ENCODE data around the gene NPPB.
"Not testable (repeated sequence)": the region's sequence is repeated elsewhere in the genome, so short reads cannot be mapped to it uniquely, and the experiment has no call there.

The NPPB gene

GRCh38 chr1:11858613-11858967 lies at the start of gene NPPB:
Gene NPPB (minus strand): TSS chr1:11858945. CDS start chr1:11858833, 112 bp downstream.
- no peak for DNase-seq

GRCh38 chr1:11908095-11908675 lies 49.4 kb upstream of the NPPB start:
- peak; percentile 96 to 97 for DNase-seq

GRCh38 chr1:11907275-11908094 lies 48.7 kb upstream of the NPPB start:
- peak; percentile 86 to 98 for DNase-seq

- no peak for DNase-seq
Measured at GRCh38 chr1:11906870-11907269, 48.1 kb upstream of the NPPB start.

- DNase-seq = no peak
Measured at GRCh38 chr1:11904978-11905377, 46.2 kb upstream of the NPPB start.

GRCh38 chr1:11904156-11904555 lies 45.4 kb upstream of the NPPB start:
- DNase-seq = not testable (repeated sequence)

- no peak for DNase-seq
Measured at GRCh38 chr1:11903210-11903609, 44.5 kb upstream of the NPPB start.

GRCh38 chr1:11901446-11901845 lies 42.7 kb upstream of the NPPB start:
- not testable (repeated sequence) for DNase-seq

GRCh38 chr1:11898831-11899467 lies 40.2 kb upstream of the NPPB start:
- DNase-seq = no peak

GRCh38 chr1:11898086-11898785 lies 39.5 kb upstream of the NPPB start:
- DNase-seq = no peak

- DNase-seq = not testable (repeated sequence)
Measured at GRCh38 chr1:11894501-11894900, 35.8 kb upstream of the NPPB start.

- peak; percentile 8 to 60 for DNase-seq
Measured at GRCh38 chr1:11893907-11894251, 35.1 kb upstream of the NPPB start.

GRCh38 chr1:11891433-11892186 lies 32.9 kb upstream of the NPPB start:
- no peak for DNase-seq

- DNase-seq = no peak
Measured at GRCh38 chr1:11888877-11889208, 30.1 kb upstream of the NPPB start.

- no peak for DNase-seq
Measured at GRCh38 chr1:11888206-11888876, 29.6 kb upstream of the NPPB start.

GRCh38 chr1:11887666-11888007 lies 28.9 kb upstream of the NPPB start:
- DNase-seq = no peak

GRCh38 chr1:11886986-11887665 lies 28.4 kb upstream of the NPPB start:
- no peak for DNase-seq

GRCh38 chr1:11885916-11886315 lies 27.2 kb upstream of the NPPB start:
- DNase-seq = no peak

- DNase-seq = peak in 1 of 2 donors; percentile 8
Measured at GRCh38 chr1:11882814-11883538, 24.2 kb upstream of the NPPB start.

- no peak for DNase-seq
Measured at GRCh38 chr1:11881749-11882441, 23.1 kb upstream of the NPPB start.

Data from inflammatory macrophage treated with lipopolysaccharide for 1 hour (primary cell).